HG02642 (cell line): ENCODE measurements around the gene FBXO38.
"Not testable (repeated sequence)": the region's sequence is repeated elsewhere in the genome, so short reads cannot be mapped to it uniquely, and the experiment has no call there.

Experiments used
- ATAC-seq: cut with Tn5 transposase; IDR thresholded peaks from one replicate; pipeline ENCODE4 v1.9.1; 2021; ENCODE audit warnings: mild to moderate bottlenecking; ENCODE audit not compliant: unreplicated experiment, poor library complexity

The FBXO38 gene

DNA sequence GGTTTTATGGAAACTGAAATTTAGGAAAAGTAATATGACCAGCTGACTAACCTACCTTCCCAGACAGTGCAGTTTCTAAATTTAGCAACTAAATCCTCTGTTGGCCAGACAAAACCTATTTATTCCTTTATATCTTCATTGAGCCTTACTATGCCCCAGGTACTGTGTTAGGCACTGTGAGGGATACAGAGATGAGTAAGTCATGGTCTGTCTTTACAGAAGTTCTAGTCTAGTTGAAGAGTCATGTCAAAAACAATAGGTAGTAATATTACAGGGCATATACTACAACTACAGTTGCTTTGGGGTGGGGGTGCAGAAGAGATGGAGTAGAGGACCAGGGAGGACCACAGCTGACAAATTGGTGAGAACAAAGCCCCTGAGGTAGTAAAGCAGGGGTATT, 42.8 kb downstream of the FBXO38 start:
- no peak for ATAC-seq

DNA sequence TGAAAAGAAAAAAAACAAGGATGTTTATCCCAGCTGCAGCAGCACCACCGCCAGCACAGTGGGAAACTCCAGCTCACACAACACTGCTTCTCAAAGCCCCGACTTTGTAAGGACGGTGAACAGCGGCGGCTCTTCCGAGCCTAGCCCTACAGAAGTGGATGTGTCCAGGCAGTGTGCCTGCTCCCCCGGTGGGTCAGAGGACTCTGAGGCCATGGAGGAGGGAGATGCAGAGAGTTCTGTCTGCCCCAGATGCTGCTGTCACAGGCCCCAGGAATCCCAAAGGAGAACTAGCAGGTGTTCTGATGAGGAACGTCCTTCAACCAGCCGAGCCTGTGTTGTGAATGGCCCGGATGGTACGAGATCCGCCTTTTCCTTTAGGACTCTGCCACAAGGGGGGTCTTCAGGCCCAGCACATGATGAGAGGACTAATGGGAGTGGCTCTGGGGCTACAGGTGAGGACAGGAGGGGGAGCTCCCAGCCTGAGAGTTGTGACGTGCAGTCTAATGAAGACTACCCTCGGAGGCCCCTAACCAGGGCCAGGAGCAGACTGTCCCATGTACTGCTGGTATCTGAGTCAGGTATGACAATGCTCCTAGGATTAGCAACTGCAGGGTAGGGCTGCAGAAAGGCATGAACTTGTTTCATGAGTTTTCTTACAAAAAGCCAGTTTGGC, 43.7 kb downstream of the FBXO38 start:
- no peak for ATAC-seq

DNA sequence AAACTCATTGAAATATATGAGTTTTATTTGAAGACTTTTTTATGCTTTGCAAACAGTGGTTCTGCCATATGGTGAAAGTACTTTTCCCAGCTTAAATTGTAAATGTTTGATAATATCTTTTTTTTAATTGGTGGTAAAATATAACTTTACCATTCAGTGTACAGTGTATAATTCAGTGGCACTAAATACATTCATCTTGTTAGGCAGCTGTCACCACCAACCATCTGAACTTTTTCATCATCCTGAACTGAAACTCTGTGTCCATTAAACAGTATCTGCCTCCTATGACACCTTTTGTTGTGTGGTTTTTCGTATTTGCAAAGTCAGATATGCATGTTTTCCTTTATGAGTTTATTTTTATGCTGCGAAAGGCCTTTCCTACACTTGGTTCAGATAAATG, 45.1 kb downstream of the FBXO38 start:
- ATAC-seq = no peak

DNA sequence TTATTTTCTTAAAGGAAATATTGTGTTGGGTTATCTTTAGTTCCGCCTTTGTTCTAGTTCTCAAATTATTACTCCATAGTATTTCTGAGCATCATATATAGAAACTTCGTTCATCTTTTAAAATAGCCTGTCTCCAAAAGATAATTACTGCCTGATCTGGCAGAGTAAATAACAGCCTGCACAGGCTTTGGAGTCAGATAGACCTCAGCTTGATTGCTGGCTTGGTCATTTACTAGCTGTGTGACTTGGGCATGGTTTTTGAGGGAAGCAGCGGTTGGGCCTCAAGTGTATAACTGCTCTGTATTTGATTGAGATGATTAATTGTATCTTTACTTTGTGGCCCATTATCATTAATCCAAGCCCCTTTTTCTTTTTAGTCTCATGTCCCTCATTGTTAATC, 50.1 kb downstream of the FBXO38 start:
- ATAC-seq = no peak

DNA sequence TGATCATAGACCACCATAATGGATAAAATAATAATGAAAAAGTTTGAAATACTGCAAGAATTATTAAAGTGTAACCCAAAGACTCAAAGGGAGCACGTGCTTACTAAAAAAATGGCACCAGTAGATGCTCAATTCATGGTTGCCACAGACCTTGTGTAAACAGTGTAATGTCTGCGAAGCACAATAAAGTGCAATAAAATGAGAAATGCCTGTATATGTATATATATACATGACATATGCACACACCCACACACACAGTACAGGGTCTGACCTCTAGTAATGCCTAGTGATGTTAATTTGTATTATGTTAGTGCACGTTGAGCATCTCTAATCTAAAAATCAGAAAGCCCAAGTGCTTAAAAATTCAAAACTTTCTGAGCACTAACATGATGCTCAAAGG, 52.3 kb downstream of the FBXO38 start:
- ATAC-seq = no peak

DNA sequence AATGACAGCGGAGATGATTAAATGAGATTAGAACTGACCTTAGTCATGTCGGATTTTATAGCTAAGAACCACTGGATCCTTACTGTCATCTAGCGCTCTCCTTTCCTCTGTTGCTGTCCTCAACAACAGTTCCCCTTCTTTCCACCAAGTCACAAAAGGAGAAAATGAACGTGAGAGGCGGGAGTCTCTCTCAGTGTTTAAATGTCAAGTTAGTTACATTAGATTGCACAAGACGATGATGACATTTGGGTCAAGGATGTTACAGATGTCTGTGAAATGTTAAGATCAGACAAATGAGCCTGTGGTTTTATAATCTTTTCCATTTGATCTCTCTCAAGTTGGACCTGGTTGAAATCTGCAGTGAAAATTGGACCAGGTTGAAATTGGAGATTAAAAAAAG, 53.5 kb downstream of the FBXO38 start:
- ATAC-seq = no peak

DNA sequence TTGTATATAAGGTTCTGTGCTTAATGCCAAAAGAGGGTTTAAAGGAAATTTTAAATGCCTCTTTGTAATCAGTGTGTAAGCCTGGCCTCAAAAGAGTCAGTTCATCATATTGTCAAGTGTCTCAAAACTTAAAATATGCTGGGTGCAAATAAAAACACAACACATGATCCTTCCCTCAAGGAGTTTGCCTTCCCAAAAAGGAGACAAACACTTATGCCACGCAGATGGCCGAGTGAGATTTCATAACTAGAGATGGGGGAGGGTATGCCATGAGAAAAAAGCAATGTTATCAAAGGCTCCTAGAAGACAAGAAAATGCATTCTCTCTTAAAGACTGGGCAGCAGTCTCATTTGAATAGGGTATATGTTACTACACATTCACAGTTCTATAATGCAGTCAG, 55.2 kb downstream of the FBXO38 start:
- no peak for ATAC-seq

DNA sequence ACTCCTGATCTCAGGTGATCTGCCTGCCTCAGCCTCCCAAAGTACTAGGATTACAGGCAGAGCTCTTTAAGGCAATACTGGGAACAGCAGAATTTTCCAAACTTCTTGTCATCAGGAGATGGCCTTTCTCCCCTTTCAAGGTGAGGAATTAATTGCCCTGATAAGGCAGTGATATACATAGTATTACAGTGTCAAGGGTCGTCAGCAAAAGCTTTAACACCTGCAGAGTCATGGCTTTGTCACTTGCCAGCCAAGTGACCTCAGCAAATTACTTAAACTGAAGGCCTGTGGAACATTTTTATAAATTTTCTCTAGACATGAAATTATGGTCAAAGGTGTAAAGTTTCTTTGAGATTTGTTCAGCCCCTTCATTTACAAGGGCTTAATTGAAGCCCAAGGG, 59.5 kb downstream of the FBXO38 start:
- no peak for ATAC-seq

DNA sequence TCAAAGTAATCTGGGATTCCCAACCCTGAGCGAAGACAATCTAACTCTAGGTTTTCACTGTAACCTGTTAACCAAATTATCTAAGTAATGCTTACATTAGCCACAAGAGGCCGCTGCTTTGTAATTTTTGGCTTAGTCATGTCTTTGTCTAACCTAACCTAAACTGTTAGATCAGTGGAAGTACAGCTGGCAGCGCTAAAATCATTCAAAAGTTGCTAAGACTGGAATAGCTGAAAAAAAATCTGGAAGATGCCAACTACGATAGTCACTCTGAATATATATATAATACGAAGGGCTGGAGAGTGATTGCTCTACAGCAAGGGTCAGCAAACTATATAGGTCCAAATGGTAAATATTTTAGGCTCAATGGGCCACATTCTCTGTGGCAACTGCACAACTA, 60.2 kb downstream of the FBXO38 start:
- peak; percentile 85 for ATAC-seq

DNA sequence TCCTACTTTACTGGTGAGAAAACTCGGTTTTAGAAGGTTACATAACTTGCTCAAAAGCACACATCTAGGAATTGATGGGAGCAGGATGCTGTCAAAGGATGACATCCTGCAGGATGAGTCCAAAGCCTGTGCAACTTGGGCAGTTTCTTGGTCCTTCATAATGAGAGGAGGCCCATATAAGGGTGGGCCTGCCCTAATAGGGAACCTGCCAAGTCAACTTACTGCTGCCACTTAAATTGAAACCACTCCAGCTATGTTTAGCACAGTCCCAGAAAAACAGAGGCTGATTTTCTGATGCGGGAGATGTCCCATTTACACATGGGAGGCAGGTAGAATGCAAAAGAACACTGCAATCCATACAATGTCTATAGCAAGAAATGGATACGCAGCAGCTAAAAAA, 61.8 kb downstream of the FBXO38 start:
- no peak for ATAC-seq

DNA sequence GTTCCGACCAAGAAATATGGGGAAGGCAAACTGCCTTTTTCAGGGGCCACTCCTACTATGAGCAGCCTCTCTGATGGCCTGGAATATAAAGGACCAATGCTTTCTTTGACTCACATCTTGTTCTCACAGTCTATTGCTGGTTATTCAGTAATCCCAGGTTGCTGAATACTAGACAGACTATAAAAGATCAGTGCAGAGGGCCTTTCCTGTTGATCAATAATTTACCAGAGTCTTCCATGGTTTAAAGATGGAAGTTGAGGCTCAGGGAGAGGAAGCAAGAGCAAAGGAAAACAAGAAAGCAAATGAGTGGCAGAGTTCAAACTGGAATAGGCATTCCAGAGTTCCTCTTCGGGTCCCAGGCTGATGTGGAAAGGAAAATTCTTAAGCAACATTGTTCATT, 62.9 kb downstream of the FBXO38 start:
- no peak for ATAC-seq

DNA sequence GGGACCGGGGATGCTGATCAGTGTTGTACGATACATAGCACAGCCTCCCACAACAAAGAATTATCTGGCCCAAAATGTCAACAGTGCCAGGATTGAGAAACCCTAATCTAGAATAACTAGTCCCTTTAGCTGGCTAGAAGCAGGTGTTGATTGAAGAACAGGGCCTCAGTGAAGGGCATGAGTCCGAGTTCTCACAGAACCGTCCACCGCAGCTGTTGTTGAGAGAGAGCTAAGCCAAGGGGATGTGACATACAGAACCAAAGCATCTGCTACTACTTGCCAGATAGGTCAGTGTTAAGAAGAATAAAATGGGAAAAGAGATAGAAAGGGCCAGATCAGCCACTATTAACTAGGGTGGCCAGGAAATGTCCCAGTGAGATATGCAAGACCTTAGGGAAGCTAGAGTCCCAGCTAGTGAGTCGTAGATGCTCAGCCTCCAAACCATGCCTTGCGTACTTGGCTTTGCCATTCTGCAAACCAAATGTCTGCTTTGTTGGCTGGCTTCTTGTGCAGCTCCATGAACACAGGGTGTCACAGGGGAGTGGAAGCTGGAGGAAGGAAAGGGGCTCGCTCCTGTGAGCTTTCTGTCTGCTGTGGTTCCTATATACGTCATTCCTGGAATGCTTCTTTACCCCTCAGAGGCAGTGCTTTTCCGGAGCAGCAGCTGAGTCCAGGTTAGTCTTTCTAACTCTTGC, 68.9 kb downstream of the FBXO38 start:
- ATAC-seq = no peak

DNA sequence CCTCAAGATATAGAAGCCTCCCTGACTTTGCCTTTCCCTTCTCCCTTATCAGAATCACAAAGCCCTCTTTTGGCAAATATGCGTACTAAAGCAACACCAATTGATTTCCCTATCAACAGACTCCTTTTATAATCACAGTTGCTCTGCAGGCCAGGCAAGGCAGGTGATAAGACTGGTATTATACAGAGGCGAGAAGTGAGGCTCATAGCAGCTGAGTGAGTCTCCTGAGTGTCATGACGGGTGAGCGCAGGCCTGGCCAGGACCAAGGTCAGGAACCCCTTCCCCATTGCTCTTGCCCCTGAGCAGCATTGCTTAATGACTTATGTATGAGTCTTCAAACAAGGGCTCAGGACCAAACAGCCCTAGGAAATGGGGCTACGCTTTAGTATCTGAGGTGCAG, 70.8 kb downstream of the FBXO38 start:
- no peak for ATAC-seq

DNA sequence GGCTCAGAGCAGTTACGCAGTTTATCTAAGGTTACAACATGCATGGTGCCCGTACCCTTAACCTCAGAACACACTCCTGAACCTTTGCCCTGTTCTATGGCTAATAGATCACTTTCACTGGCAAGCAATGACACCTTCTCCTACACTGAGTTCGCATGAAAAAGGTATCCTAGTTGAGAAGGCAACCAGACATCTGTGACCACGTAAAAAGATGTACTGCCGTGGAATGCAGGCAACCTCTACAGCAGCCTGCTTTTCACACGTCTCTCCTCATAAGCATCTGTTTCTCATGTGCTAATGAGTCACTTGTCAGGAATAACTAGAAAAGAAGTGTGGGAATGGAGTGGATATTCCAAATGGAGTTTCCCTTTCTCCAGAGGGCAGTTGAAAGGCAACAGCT, 71.4 kb downstream of the FBXO38 start:
- ATAC-seq = no peak

DNA sequence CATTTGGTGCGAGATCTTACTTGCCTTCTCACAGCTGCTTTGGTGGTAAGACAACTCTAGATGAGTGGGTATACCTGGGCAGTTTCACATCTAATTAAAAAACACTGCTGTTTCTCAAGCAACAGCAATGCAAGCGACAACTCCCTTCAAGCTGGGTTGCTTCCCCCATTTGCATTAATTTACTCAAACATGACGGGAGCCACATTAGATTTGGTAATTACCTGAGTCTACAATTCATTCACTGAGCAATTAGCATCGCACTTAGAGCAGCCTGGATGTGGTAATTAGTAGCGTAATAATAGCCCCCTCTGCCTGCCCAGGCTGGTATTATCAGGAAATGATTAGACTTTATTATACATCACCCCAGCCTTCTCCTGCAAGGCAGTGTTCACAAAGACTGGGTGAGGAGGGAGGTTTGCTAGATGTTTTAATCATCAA, 73.4 kb downstream of the FBXO38 start:
- ATAC-seq = no peak

DNA sequence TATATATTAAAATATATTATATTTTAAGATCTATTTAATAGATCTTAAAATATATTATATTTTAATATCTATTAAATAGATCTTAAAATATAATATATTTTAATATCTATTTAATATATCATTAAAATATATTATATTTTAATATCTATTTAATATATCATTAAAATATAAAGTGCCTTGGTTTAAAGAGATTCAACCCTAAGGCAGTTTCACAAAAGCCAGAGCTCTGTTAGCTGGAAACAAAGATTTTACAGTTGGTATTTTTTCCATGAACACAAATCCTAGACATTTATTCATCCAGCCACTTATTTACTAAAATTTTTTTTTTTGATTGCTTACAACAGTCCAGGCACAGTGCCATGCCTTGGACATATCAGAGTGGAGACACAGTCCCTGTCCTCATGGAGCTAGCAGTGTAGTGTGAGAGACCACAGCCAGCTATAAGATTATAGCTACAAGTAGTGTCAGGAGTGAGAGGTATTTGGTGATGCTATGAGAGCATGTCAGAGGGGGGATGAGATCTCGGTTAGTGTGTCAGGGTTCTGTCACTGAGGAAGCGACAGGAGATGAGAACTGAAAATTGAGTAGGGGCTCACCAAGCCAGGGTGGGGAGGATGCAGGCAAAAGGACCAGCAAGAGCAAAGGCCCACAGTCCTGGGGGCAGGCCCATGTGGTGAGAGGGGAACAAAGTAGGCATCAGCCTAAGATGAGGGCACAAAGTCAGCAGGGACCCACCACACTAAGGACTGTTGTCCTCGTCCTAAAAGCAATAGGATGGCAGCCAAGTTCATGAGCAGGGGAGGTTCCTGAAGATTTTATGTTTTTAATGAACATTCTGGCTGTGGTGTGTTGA, 74.5 kb downstream of the FBXO38 start:
- no peak for ATAC-seq

DNA sequence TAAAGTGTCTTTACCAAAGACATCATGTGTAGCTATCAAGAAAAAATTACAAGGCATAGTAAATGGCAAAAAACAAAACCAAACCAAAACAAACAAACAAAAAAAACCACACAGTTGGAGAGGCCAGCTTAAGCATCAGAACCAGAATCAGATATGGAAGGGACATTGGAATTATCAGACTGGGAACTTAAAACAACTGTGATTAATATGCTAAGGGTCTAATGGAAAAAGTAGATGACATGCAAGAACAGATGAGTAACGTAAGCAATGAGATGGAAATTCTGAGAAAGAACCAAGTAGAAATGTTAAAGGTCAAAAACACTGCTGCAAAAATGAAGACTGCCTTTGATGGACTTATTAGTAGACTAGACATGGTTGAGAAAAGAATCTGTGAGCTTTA, 75.9 kb downstream of the FBXO38 start:
- no peak for ATAC-seq

DNA sequence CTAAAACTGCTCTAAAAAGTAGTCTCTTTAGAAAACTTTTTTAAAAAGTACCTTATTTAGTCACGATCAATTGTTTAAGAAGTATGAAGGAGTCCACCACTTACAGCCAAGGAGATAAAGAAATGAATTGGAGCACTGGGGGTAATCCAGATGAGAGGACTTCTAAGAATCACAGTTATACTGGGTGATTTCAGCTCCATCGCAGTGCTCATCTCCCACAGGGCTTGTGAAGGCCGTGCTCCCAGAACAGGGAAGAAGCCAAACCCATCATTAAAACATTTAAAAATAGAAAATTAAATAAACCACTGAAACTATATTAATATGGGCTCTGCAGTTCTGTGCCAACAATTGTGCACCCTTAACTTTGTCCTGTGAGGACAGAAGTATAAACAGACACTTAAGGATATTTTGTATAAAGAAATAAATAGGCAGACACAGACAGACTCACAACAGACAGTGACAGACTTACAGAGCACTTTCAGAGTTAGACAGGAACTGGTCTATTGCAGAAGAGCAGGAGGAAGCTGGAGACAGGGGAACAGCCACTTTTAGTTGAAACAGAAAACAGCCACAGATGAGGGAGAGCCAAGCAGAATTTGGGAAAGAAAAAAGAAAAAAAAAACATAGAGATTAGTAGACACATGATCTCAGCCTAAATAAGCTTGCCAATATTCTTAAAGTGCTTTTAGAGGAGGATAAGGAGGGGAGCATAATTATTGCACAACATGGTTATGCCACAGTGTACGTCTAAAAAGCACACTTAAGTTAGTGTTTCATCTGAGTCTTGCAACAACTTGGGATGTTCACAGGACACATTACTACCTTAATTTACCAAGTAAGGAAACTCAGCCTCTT, 81.8 kb downstream of the FBXO38 start:
- ATAC-seq = no peak

DNA sequence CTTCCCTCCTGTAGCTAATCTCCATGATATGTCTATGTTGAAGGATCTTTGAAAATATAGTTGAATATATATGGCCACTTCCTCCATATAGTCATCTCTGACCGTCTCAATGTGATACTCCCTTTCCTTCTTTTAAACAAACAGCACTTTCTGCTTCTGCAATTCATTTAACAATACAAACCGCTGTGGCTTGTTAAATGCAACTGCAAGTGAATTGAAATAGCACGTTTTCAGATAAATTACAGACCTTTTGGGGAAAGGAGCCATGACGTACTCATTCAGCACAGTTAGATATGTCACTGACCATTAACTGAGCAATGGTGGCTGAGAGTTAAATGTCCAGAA, 82.5 kb downstream of the FBXO38 start:
- ATAC-seq = no peak

DNA sequence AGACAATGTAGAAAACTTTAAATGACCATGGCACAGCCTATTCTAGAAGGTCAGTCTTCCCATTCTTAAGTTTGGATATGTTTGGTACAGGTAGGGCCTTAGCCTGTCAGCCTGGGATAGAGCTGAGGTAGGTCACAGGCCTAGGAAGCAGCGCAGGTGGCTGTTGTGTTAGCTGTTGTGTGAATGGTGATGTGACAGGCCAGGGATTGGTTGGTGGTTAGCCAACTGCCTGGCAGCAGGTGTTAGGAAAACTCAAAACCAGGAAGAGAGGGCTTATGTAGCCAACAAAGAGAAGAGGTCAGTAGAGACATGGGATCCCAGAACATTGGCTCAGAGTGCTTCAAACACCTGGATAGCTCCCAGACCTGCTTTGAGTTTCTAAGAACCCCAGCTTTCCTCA, 84.2 kb downstream of the FBXO38 start:
- no peak for ATAC-seq

DNA sequence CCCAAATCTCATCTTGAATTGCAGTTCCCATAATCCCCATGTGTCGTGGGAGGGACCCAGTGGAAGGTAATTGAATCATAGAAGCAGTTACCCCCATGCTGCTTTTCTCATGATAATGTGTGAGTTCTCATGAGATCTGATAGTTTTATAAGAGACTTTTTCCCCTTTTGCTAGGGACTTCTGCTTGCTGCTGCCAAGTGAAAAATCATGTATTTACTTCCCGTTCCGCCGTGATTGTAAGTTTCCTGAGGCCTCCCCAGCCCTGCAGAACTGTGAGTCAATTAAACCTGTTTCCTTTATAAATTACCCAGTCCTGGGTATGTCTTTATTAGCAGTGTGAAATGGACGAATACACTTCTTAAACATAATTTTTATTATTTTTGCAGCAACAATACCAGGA, 85.0 kb downstream of the FBXO38 start:
- not testable (repeated sequence) for ATAC-seq
